Keratinocyte (primary cell): Measurements from ENCODE around the gene SH3D19. TPM values are rescaled to one million over a fixed set of nuclear protein-coding genes. Genes with fewer than 3 reads are reported as not detected.

Source experiments
- DNase-seq: peaks from one replicate; pipeline ENCODE4 v3.0.0-alpha.2; 2011; ENCODE audit warnings: low read depth, missing footprints, low spot score
- FAIRE-seq: peaks from 2 replicates; lab custom pipeline; 2011; peaks lifted over from hg19 to GRCh38; lab: Jason Lieb, UNC
- H2AFZ ChIP-seq: 2 replicates; pipeline ENCODE4 v1.6.0; 2012; ENCODE audit warnings: low read length, control low read depth, inconsistent platforms; ENCODE audit not compliant: control insufficient read depth
- H3K27ac ChIP-seq: 2 replicates; pipeline ENCODE4 v1.5.1; 2011; ENCODE audit warnings: low read length; ENCODE audit not compliant: control insufficient read depth, insufficient read depth
- H3K27me3 ChIP-seq: 3 replicates; pipeline ENCODE4 v1.6.0; 2011; ENCODE audit warnings: low read length; ENCODE audit not compliant: control insufficient read depth, insufficient read depth; ENCODE audit errors: extremely low read depth
- H3K36me3 ChIP-seq, 2 experiments: 2 replicates in 1 of 2; 3 replicates in 1 of 2; pipeline ENCODE4 v1.5.1; 2011; ENCODE audit warnings: low read length in 2 of 2, mild to moderate bottlenecking in 1 of 2; ENCODE audit not compliant: control insufficient read depth in 2 of 2, insufficient read depth in 2 of 2; ENCODE audit errors: extremely low read depth in 1 of 2
- H3K4me1 ChIP-seq: 3 replicates; pipeline ENCODE4 v1.5.1; 2011; ENCODE audit warnings: low read length; ENCODE audit not compliant: control insufficient read depth, insufficient read depth; ENCODE audit errors: extremely low read depth
- H3K4me2 ChIP-seq: 3 replicates; pipeline ENCODE4 v1.6.0; 2011; ENCODE audit warnings: low read depth, low read length; ENCODE audit not compliant: control insufficient read depth, insufficient read depth; ENCODE audit errors: extremely low read depth
- H3K4me3 ChIP-seq, 3 experiments: fragments of 200-600 bp in 1 of 3; sonication (generic) in 1 of 3; 2 replicates in 2 of 3; 3 replicates in 1 of 3; pipeline ENCODE4 v1.5.1; 2011 to 2016; ENCODE audit warnings: low read length in 3 of 3, mild to moderate bottlenecking in 3 of 3, control low read depth in 2 of 3, inconsistent platforms in 1 of 3, low read depth in 1 of 3, mixed read lengths in 1 of 3, mixed run types in 1 of 3, moderate library complexity in 1 of 3; ENCODE audit not compliant: control insufficient read depth in 2 of 3, insufficient read depth in 2 of 3; ENCODE audit errors: extremely low read depth in 1 of 3
- H3K79me2 ChIP-seq: 2 replicates; pipeline ENCODE4 v1.6.0; 2012; ENCODE audit warnings: low read length; ENCODE audit not compliant: control insufficient read depth, insufficient read depth
- H3K9ac ChIP-seq: 3 replicates; pipeline ENCODE4 v1.6.0; 2011; ENCODE audit warnings: low read length; ENCODE audit not compliant: control insufficient read depth, insufficient read depth; ENCODE audit errors: extremely low read depth
- H3K9me1 ChIP-seq: 3 replicates; pipeline ENCODE4 v1.6.0; 2011; ENCODE audit warnings: low read length; ENCODE audit not compliant: control insufficient read depth, insufficient read depth; ENCODE audit errors: extremely low read depth
- H3K9me3 ChIP-seq: 2 replicates; pipeline ENCODE4 v1.5.1; 2012; ENCODE audit warnings: low read depth, low read length; ENCODE audit not compliant: control insufficient read depth
- H4K20me1 ChIP-seq: 3 replicates; pipeline ENCODE4 v1.6.0; 2011; ENCODE audit warnings: low read length; ENCODE audit not compliant: control insufficient read depth, insufficient read depth; ENCODE audit errors: extremely low read depth
- EZH2 ChIP-seq: IDR thresholded peaks from one replicate; pipeline ENCODE4 v1.6.1; 2012; ENCODE audit warnings: inconsistent platforms, mild to moderate bottlenecking, low read length, moderate library complexity
- dilution Hi-C: fragments of 300-500 bp; cut with MboI; formaldehyde crosslinking; loops from one replicate; pipeline ENCODE4 v1.7.0; 2020; ENCODE audit warnings: low sequenced_read_pairs; ENCODE audit not compliant: extremely low pct_ligation_motif_present
- polyA plus RNA-seq, 5 experiments: library from polyadenylated mRNA; depleted of rRNA in 3 of 5; stranded (reverse) in 3 of 5; stranded (forward) in 1 of 5; unstranded in 1 of 5; fragments of >200 nt; gene quantifications; 1 replicate in 1 of 5; 2 replicates in 3 of 5; 3 replicates in 1 of 5; pipeline versions ENCODE4 v1.2.1 to v1.2.3, GENCODE V29; 2011 to 2012; ENCODE audit warnings: missing spikeins in 2 of 5, low read depth in 1 of 5, low replicate concordance in 1 of 5
- TF ChIP-seq, protein P1 (sequence below), 3 experiments: IDR thresholded peaks in 1 of 3; conservative IDR thresholded peaks in 1 of 3; optimal IDR thresholded peaks in 1 of 3; 2 replicates in 2 of 3; 3 replicates in 1 of 3; pipeline versions ENCODE3 to v1.5.1; 2011; ENCODE audit warnings: low read length in 3 of 3, mild to moderate bottlenecking in 3 of 3, moderate library complexity in 2 of 3, control low read depth in 1 of 3, inconsistent platforms in 1 of 3; ENCODE audit not compliant: insufficient read depth in 2 of 3; ENCODE audit errors: extremely low read depth in 1 of 3

SH3D19 gene
- polyA plus RNA-seq, 1 donor (not counting 4 experiments of a cell fraction or from before 2014, with no cell fraction given): 24.8 TPM

DNA sequence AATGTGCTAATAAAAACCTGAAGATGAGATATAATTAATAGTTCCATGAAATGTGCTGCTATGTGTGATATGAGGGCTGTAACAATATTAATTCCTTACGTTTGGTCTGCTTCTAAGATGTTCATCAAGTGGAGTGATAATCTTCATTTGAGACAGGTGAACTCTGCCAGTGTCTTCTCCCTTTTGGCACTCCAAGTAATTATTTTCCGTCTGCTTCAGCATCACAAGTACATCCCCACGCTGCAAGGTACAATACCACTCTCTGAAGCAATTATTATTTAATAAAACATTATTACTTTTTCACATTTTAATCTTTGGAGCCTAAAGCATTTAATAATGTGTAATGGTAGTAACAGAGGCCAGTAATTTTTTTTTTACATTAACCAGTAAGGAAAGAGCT, 181.6 kb downstream of the SH3D19 start:
- Histone ChIP-seq H3K9ac (no peak overlapping the region), H3K9me3 (no peaks in the 10 kb centered on the region), H2AFZ (no peak overlapping the region), H3K9me1 (no peaks in the 10 kb centered on the region), H3K4me2 (no peak overlapping the region), H3K27me3 (no peaks in the 10 kb centered on the region), H3K4me3 (no peak overlapping the region), H4K20me1 (no peaks in the 10 kb centered on the region), H3K79me2 (no peaks in the 10 kb centered on the region), H3K4me1 (peaks cover 2% of the 10 kb centered on the region), H3K36me3 (peaks cover 7 to 19% of the 10 kb centered on the region in 2 experiments), H3K27ac (no peak overlapping the region)
- dilution Hi-C loops: no loop called here
- no peak for FAIRE-seq
- no peak for DNase-seq
- TF ChIP-seq, protein P1, sequence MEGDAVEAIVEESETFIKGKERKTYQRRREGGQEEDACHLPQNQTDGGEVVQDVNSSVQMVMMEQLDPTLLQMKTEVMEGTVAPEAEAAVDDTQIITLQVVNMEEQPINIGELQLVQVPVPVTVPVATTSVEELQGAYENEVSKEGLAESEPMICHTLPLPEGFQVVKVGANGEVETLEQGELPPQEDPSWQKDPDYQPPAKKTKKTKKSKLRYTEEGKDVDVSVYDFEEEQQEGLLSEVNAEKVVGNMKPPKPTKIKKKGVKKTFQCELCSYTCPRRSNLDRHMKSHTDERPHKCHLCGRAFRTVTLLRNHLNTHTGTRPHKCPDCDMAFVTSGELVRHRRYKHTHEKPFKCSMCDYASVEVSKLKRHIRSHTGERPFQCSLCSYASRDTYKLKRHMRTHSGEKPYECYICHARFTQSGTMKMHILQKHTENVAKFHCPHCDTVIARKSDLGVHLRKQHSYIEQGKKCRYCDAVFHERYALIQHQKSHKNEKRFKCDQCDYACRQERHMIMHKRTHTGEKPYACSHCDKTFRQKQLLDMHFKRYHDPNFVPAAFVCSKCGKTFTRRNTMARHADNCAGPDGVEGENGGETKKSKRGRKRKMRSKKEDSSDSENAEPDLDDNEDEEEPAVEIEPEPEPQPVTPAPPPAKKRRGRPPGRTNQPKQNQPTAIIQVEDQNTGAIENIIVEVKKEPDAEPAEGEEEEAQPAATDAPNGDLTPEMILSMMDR (optimal IDR thresholded peaks at IDR 0.05 in 1 of 3, IDR thresholded peaks at IDR 0.05 in 1 of 3, conservative IDR thresholded peaks at IDR 0.05 in 1 of 3; ENCODE audit: extremely low read depth in 1 of 3, insufficient read depth in 2 of 3, low read length in 3 of 3): no peak
- TF ChIP-seq EZH2: no peak

DNA sequence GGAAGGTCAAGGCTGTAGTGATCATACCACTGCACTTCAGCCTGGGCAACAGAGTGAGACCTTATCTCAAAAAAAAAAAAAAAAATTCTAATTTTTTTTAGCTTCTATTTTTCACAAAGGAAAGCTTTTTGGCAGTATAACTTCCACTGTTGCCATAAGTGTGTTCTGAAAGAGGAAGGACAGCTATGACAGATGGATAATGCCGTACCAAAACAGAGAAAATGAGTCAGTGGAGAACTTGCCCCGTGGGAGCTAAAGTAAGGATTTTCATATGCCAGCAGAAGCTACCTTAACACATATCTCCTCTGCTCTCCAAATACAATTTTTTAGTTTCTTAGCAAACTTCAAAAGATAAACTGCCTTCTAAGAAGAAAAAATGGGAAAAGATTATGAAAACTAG, 182.2 kb downstream of the SH3D19 start:
- Histone ChIP-seq H4K20me1 (no peaks in the 10 kb centered on the region), H3K9ac (no peak overlapping the region), H3K36me3 (peaks cover 7 to 19% of the 10 kb centered on the region in 2 experiments), H3K9me1 (no peaks in the 10 kb centered on the region), H3K4me1 (peaks cover 2% of the 10 kb centered on the region), H3K4me2 (no peak overlapping the region), H3K9me3 (no peaks in the 10 kb centered on the region), H3K79me2 (no peaks in the 10 kb centered on the region), H3K4me3 (no peak overlapping the region), H3K27ac (no peak overlapping the region), H2AFZ (no peak overlapping the region), H3K27me3 (no peaks in the 10 kb centered on the region)
- FAIRE-seq: no peak
- DNase-seq: no peak
- no peak for TF ChIP-seq EZH2
- TF ChIP-seq, protein P1 (optimal IDR thresholded peaks at IDR 0.05 in 1 of 3, IDR thresholded peaks at IDR 0.05 in 1 of 3, conservative IDR thresholded peaks at IDR 0.05 in 1 of 3; ENCODE audit: extremely low read depth in 1 of 3, insufficient read depth in 2 of 3, low read length in 3 of 3): no peak
- dilution Hi-C loops: no loop called here
